CD4-positive, alpha-beta T cell treated with Interleukin-21 for 1 hour (primary cell): ENCODE measurements around the gene SCO2.
A peak's percentile ranks its signal among the peaks of the same experiment; 100 is the strongest.
"Not testable (repeated sequence)": the region's sequence is repeated elsewhere in the genome, so short reads cannot be mapped to it uniquely, and the experiment has no call there.

Source experiments
- DNase-seq: peaks from one replicate; pipeline ENCODE4 v3.0.0-alpha.2; 2020

The SCO2 gene

GRCh38 chr22:50531546-50531961 is 6.2 kb upstream of the SCO2 start:
- DNase-seq = peak; percentile 80

GRCh38 chr22:50530877-50531545 is 5.6 kb upstream of the SCO2 start:
- DNase-seq = peak; percentile 89

- DNase-seq = no peak
Measured at GRCh38 chr22:50530580-50530876, 5.1 kb upstream of the SCO2 start.

- DNase-seq = peak; percentile 82
Measured at GRCh38 chr22:50529897-50530579, 4.6 kb upstream of the SCO2 start, which contains the start of gene TYMP. TYMP (minus strand) TSS chr22:50530012; CDS start chr22:50529709, 303 bp downstream.

GRCh38 chr22:50529416-50529896 is 4.1 kb upstream of the SCO2 start:
- DNase-seq = no peak

GRCh38 chr22:50528682-50529415 is 3.5 kb upstream of the SCO2 start:
- no peak for DNase-seq

GRCh38 chr22:50527921-50528681 is 2.7 kb upstream of the SCO2 start:
- no peak for DNase-seq

- peak; percentile 65 for DNase-seq
Measured at GRCh38 chr22:50526834-50527801, 1.7 kb upstream of the SCO2 start.

- peak; percentile 90 for DNase-seq
Measured at GRCh38 chr22:50526108-50526833, 873 bp upstream of the SCO2 start.

GRCh38 chr22:50525858-50526107 is 385 bp upstream of the SCO2 start:
- DNase-seq = no peak

- DNase-seq = no peak
Measured at GRCh38 chr22:50524676-50525103, 708 bp downstream of the SCO2 start.

- no peak for DNase-seq
Measured at GRCh38 chr22:50523806-50524675, 1.4 kb downstream of the SCO2 start.

GRCh38 chr22:50523458-50523805 is 2.0 kb downstream of the SCO2 start:
- no peak for DNase-seq

GRCh38 chr22:50522806-50523438 is 2.5 kb downstream of the SCO2 start:
- no peak for DNase-seq

- no peak for DNase-seq
Measured at GRCh38 chr22:50522208-50522805, 3.1 kb downstream of the SCO2 start.

- DNase-seq = no peak
Measured at GRCh38 chr22:50521710-50522109, 3.7 kb downstream of the SCO2 start.

- DNase-seq = no peak
Measured at GRCh38 chr22:50520826-50521453, 4.5 kb downstream of the SCO2 start.

- not testable (repeated sequence) for DNase-seq
Measured at GRCh38 chr22:50520184-50520583, 5.2 kb downstream of the SCO2 start.

- no peak for DNase-seq
Measured at GRCh38 chr22:50519151-50519550, 6.2 kb downstream of the SCO2 start.
